GM18508 (cell line): ENCODE results near the gene ZNF662.
"Not testable (repeated sequence)": the region's sequence is repeated elsewhere in the genome, so short reads cannot be mapped to it uniquely, and the experiment has no call there.

Source experiments
- ATAC-seq: cut with Tn5 transposase; IDR thresholded peaks from one replicate; pipeline ENCODE4 v1.9.1; 2021; ENCODE audit warnings: moderate number of reproducible peaks; ENCODE audit not compliant: insufficient read depth, unreplicated experiment

The ZNF662 gene

GRCh38 chr3:42906070-42906847, at the start of gene ZNF662:
Gene ZNF662, plus strand, starts transcription at chr3:42906142. Its CDS starts 1,973 bp downstream, at chr3:42908115.
- no peak for ATAC-seq

GRCh38 chr3:42856544-42856943, 49.4 kb upstream of the ZNF662 start:
- no peak for ATAC-seq

GRCh38 chr3:42864321-42864950, 41.5 kb upstream of the ZNF662 start:
- ATAC-seq, result no peak

- ATAC-seq, result no peak
Observed at GRCh38 chr3:42865256-42865655, 40.7 kb upstream of the ZNF662 start.

- ATAC-seq, result no peak
Observed at GRCh38 chr3:42867138-42867537, 38.8 kb upstream of the ZNF662 start.

- ATAC-seq, result no peak
Observed at GRCh38 chr3:42868841-42869240, 37.1 kb upstream of the ZNF662 start.

- no peak for ATAC-seq
Observed at GRCh38 chr3:42871592-42872196, 34.2 kb upstream of the ZNF662 start.

- ATAC-seq, result no peak
Observed at GRCh38 chr3:42872718-42873117, 33.2 kb upstream of the ZNF662 start.

- ATAC-seq, result no peak
Observed at GRCh38 chr3:42873221-42873982, 32.5 kb upstream of the ZNF662 start.

- no peak for ATAC-seq
Observed at GRCh38 chr3:42874749-42875148, 31.2 kb upstream of the ZNF662 start.

GRCh38 chr3:42875325-42876151, 30.4 kb upstream of the ZNF662 start, which contains the start of gene CYP8B1:
Gene CYP8B1, minus strand, starts transcription at chr3:42875879. Its CDS starts 63 bp downstream, at chr3:42875816.
- ATAC-seq, result no peak

- ATAC-seq, result no peak
Observed at GRCh38 chr3:42876401-42876800, 29.5 kb upstream of the ZNF662 start.

- no peak for ATAC-seq
Observed at GRCh38 chr3:42876940-42877720, 28.8 kb upstream of the ZNF662 start.

GRCh38 chr3:42877881-42878280, 28.1 kb upstream of the ZNF662 start:
- no peak for ATAC-seq

GRCh38 chr3:42880183-42880582, 25.8 kb upstream of the ZNF662 start:
- no peak for ATAC-seq

GRCh38 chr3:42880601-42881451, 25.1 kb upstream of the ZNF662 start:
- peak; percentile 83 for ATAC-seq

GRCh38 chr3:42883251-42883930, 22.6 kb upstream of the ZNF662 start:
- ATAC-seq, result not testable (repeated sequence)

- no peak for ATAC-seq
Observed at GRCh38 chr3:42884324-42884723, 21.6 kb upstream of the ZNF662 start.
